A549 treated with DMSO at 1 μM for 4 hours (cell line): Measurements from ENCODE around the gene OPN4. TPM values are rescaled to one million over a fixed set of nuclear protein-coding genes. Genes with fewer than 3 reads are reported as not detected.

Experiments
- total RNA-seq: library from RNA; stranded (reverse); fragments of 200-300 nt; extraction: Qiagen RNA extraction; gene quantifications from 5 replicates; pipeline ENCODE4 v1.2.3, GENCODE V29; 2022; ENCODE audit warnings: low read depth

The OPN4 gene, protein sequence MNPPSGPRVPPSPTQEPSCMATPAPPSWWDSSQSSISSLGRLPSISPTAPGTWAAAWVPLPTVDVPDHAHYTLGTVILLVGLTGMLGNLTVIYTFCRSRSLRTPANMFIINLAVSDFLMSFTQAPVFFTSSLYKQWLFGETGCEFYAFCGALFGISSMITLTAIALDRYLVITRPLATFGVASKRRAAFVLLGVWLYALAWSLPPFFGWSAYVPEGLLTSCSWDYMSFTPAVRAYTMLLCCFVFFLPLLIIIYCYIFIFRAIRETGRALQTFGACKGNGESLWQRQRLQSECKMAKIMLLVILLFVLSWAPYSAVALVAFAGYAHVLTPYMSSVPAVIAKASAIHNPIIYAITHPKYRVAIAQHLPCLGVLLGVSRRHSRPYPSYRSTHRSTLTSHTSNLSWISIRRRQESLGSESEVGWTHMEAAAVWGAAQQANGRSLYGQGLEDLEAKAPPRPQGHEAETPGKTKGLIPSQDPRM
- not detected in 5 replicates for total RNA-seq

DNA sequence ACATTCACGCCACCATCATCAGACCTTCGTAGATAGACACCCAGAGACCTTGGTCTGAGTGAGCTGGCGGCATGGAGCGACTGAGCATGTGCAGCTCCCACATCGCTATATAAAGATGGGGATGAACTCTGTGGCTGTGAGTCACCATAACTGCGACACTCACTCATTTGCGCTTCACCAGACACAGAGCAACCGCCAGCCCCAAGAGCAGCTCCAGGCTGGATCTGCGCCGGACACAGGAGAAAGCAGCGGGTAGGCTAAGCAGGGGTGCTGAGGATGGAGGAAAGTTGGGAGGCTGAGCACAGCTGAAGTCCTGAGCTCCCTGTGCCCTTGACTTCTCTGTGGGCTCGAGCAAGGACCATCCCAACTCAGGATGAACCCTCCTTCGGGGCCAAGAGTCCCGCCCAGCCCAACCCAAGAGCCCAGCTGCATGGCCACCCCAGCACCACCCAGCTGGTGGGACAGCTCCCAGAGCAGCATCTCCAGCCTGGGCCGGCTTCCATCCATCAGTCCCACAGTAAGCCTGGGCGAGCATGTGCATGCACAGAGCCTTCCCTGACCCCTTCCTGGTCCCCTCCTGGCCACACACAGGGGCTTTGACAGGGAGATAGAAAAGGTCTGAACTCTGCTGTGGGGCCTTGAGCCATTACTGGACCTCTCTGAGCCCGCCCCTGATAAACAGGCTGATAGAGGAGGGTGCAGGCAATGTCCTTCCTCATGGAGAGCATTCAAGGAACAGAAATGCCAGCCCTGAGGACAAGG is at the start of gene OPN4:
TSS of gene OPN4 (plus strand) at position 137 of the 762 bp plus-strand sequence. CDS start at position 374, 237 bp downstream.

DNA sequence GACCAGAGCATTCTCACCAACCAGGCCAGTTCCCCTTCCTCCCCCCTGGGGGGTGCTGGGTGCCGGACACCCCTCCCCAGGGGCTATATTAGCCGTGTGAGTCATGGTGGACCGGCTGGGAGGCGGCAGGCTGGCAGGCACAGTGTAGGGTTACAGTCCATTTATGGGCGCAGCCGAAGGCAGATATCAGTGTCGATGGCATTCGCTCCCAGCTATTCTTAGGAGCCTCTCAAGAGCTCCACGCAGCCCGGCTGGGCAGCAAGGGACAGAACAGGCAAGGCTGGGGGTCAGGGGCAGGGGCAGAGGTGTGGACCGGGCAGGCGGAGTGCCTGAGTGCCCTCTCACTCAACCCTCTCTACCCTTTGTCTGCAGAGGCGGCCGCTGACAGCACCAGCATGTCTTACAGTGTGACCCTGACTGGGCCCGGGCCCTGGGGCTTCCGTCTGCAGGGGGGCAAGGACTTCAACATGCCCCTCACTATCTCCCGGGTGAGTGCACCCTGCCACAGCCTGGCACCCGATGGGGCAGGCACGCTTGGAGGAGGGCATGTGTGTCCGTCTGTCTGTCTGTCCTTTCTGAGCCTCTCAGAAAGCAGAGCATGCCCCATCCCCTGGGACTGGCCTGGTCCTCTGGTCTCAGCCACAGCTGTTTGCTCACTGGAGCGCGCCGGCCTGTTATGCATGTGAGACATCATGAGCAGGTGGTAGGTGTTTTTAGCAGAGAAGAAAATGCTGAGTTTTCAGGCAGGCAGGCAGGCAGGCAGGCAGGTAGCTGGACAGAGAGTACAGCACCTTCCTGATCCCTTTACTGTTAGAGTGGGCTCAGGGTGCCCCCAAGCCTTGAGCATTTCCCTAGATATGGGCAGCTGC is 14.2 kb downstream of the OPN4 start, which contains the start of gene LDB3:
TSS of gene LDB3 (plus strand) at position 215 of the 869 bp plus-strand sequence. CDS start at position 396, 181 bp downstream.

Other genes with a start within 250 kb of the OPN4 start
- gene WAPL, start 132.8 kb upstream of the OPN4 start, total RNA-seq: 14.9 to 19.3 TPM (median 17.0 TPM) in 5 replicates
- 0.02 to 0.08 TPM (median 0.06 TPM) in 5 replicates for gene LDB3, start 14.0 kb downstream of the OPN4 start, total RNA-seq
- gene BMPR1A, start 102.1 kb downstream of the OPN4 start, total RNA-seq: 24.1 to 29.5 TPM (median 28.8 TPM) in 5 replicates